SK-N-SH treated with all-trans-retinoic acid at 6 μM for 48 hours (cell line): ENCODE data around the gene LRMDA.

ENCODE experiments used
- BACH2 ChIP-seq: fragments of 250-450 bp; sonication (Bioruptor Pico); IDR thresholded peaks from 2 replicates; pipeline ENCODE4 v1.9.0; 2021; ENCODE audit warnings: mild to moderate bottlenecking, borderline replicate concordance
- PATZ1 ChIP-seq: fragments of 250-450 bp; sonication (Bioruptor Pico); IDR thresholded peaks from 2 replicates; pipeline ENCODE4 v1.8.0; 2020; ENCODE audit warnings: mild to moderate bottlenecking, moderate library complexity, borderline replicate concordance
- RARB ChIP-seq: fragments of 250-450 bp; sonication (Bioruptor Pico); IDR thresholded peaks from 2 replicates; pipeline ENCODE4 v1.8.0; 2021; ENCODE audit warnings: mild to moderate bottlenecking, moderate library complexity
- TSHZ2 ChIP-seq: fragments of 250-450 bp; sonication (Bioruptor Pico); IDR thresholded peaks from 2 replicates; pipeline ENCODE4 v1.5.0; 2020; ENCODE audit warnings: mild to moderate bottlenecking, moderate library complexity
- ZFP3 ChIP-seq: fragments of 250-450 bp; sonication (Bioruptor Pico); IDR thresholded peaks from 2 replicates; pipeline ENCODE4 v1.5.0; 2020; ENCODE audit warnings: mild to moderate bottlenecking, moderate library complexity

- TF ChIP-seq RARB (CRISPR knock-in tag) (no peak), BACH2 (CRISPR knock-in tag) (no peak), ZFP3 (CRISPR knock-in tag) (no peak), PATZ1 (no peak), TSHZ2 (no peak)
Measured at GRCh38 chr10:75860009-75860408, 428.6 kb downstream of the LRMDA start.
